ENCODE data around the gene MAP3K20.
"Not testable (repeated sequence)": the region's sequence is repeated elsewhere in the genome, so short reads cannot be mapped to it uniquely, and the experiment has no call there.

Gene MAP3K20

DNA sequence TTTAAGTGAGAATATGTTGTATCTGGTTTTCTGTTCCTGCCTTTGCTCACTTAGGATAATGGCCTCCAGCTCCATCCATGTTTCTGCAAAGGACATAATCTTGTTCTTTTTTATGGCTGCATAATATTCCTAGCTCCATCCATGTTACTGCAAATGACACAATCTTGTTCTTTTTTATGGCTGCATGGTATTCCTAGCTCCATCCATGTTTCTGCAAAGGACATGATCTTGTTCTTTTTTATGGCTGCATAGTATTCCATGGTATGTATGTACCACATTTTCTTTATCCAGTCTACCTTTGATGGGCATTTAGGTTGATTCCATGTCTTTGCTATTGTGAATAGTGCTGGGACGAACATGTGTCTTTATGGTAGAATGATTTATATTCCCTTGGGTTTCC lies 87.7 kb downstream of the MAP3K20 start:
- DNase-seq = not testable (repeated sequence)

DNA sequence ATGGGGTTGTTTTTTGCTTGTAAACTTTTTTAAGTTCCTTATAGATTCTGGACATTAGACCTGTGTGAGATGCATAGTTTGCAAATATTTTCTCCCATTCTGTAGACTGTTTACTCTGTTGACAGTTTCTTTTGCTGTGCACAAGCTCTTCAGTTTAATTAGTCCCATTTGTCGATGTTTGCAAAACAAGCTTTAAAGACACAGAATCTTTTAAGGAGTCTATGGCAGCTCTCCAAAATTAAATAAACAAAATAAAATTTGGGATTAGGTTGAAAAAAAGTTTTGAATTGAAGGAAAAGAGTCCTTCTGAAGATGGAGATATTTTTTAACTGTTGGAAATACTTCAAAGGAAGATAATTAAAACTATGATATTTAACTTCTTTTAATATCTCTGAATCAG lies 88.8 kb downstream of the MAP3K20 start:
- DNase-seq = no peak

GRCh38 chr2:173165443-173166238 lies 90.0 kb downstream of the MAP3K20 start:
- DNase-seq = no peak

- no peak for DNase-seq
Observed at GRCh38 chr2:173171321-173171720, 95.7 kb downstream of the MAP3K20 start.

- DNase-seq = no peak
Observed at GRCh38 chr2:173171924-173172643, 96.4 kb downstream of the MAP3K20 start.

GRCh38 chr2:173174339-173174738 lies 98.7 kb downstream of the MAP3K20 start:
- DNase-seq = not testable (repeated sequence)

DNA sequence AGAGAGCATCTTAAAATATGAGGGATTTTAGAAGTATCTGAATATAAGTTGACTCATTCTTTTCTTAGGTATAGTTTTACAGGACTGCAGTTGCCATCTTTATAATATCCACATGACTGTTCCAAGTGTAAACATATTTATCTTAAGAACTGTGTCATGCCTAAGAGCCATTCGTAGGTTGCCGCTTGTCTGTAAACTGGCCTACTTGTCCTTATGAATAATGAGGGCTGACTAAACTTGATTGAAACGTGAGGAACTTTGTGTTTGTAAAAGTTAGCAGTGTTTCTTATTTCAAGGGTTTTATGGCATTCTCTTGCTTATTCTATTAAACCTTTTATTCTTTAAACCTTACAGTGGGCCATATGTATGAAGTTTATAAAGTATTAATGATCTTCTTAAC lies 99.6 kb downstream of the MAP3K20 start:
- no peak for DNase-seq

DNA sequence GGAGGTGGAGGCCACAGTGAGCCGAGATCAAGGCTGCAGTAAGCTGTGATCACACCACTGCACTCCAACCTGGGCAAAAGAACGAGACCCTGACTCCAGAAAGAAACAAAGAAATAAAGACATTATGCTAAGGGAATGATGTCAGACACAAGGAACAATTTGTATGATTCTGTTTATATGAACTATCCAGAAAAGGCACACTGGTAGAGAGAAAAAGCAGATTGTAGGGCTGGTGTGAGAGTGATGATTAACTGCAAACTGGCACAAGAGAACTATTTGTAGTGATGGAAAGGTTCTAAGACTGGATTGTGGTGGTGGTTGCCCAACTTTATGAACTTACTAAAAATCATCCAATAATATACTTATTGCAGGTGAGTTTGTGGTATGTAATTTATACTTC lies 106.3 kb downstream of the MAP3K20 start:
- no peak for DNase-seq

- DNase-seq = no peak
Observed at GRCh38 chr2:173184031-173185004, 108.7 kb downstream of the MAP3K20 start.

DNA sequence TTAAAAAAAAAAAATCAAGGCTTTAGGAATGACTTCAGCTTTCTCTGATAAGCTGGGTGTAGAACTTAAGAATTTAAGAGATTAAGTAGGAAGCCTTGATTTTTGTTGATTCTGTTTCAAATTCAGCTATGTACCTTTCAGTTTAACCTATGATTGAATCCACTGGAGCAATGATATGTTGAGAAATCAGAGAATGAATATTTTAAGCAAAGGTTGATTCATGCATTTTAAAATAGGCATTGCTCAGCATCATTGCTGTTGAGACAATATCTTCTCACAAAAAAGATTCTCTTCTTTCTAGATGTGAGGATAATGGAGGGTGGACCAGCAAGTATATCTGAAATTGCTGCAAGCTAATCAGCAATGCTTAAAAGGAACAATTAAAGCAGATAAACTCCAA lies 109.8 kb downstream of the MAP3K20 start:
- no peak for DNase-seq

DNA sequence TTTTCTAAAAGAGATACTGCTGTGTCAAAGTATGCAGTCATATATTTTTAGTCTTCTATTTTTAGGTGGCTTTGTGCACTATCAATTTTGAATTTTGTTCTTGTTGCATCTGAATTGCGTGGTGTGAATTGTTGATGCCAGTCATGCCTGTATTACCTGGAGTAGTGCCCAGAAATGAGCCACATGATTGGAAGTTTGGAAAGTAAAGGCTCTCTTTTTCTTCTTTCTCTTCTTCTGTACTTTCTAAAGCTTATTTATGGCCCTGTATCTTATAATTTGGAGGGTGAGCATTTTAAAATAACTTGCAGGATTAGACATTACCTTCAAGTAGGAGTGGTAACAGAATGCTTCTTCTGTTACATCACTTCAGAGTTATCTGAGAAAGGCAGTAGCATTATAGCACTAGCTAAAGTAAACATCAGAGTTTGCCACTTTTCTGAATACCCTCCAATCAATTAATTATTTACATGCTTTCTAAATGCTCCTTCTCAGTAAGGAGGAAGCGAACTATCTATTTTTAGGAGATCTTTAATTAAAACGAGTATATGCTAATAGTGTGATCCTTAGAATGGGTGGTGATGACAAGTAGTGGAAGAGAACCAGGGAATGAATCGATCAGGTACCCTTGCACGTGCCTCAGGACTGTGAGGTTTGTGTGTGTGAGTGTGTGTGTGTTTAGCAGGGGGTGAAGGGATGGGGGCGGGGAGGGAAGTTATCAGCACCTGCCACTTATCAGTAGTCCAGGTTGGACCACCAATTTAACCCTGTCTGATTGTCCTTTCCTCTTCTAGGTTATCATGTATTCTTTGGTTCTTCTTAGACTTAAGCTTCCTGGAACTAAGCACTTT lies 112.5 kb downstream of the MAP3K20 start:
- DNase-seq = no peak

DNA sequence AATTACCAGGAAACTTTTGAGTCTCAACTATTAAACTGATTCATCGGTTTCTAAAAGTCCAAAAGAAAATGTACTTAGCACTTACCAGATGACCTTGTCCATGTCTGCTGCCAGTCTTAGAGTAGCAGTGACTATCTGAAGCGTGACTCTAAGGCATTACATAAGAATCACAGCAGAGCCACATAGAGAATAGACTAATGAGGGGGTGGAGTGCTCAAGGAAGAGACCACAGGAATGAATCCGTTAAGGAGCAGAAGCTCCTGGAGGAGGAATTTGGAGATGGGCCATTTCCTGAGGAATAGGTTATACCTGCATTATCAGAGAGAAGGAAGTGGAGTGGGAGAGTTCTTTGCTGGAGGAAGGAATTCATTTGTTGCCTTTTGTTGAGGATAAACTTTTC lies 116.0 kb downstream of the MAP3K20 start:
- DNase-seq = no peak

GRCh38 chr2:173192071-173192470 lies 116.4 kb downstream of the MAP3K20 start:
- DNase-seq = no peak

- no peak for DNase-seq
Observed at GRCh38 chr2:173193925-173194324, 118.3 kb downstream of the MAP3K20 start.

DNA sequence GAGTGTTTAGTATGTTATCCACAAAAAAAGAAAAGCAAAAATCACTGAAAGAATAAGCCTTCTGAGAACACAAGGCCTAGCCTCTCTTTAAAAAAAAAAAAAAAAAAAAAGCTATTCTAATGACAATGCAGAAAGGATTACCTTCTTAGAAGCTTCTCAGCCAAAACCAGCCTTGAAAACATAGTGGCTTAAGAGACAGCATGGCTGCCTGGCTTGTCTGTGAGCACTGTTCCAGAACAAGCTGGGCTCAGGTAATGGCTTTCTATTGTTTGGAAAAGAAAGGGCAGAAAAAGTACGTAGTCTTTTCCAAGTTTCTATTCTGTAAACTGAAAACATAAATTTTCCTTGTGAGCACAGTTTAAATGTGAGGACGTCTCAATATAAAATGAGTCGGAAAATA lies 119.5 kb downstream of the MAP3K20 start:
- DNase-seq = no peak

- DNase-seq = no peak
Observed at GRCh38 chr2:173196080-173196479, 120.4 kb downstream of the MAP3K20 start.

DNA sequence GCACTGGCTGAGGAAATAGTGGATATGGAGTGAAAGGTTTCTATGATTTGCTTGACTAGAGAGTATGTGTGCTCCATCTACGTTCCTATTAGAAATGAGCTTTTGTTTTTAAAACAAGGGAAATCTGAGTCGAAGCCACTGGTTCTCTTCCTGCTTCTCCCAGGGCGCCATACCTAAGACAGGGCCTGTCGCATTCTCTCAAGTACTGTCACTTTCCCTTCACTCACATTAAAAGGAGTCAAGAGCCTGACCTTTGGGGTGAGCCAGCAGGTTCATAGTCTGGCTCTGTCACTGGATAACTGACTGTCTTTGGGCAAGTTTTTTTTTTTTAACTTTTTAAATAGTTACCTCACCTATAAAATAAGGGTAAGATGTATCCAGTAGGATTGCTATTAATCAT lies 121.0 kb downstream of the MAP3K20 start:
- no peak for DNase-seq

GRCh38 chr2:173198327-173198726 lies 122.7 kb downstream of the MAP3K20 start:
- DNase-seq = no peak

- DNase-seq = no peak
Observed at GRCh38 chr2:173199294-173199693, 123.6 kb downstream of the MAP3K20 start.

DNA sequence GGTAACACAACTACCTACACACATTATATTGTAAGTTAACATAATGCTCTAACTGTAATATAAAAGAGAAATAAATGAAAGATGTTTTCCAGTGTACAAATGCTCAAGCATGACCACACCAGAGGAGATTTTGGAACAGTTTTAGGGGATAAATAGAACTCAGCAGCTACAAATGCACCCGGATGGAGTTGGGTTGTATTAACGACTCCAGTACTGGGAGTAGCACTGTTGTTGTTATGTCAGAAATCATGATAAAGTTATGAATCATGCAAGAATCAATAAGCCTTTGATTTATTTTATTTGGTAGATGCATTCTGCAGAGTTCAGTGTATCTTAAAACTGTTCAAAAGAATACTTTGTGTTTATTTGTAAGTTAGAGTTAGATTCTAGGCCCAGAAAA lies 126.9 kb downstream of the MAP3K20 start:
- no peak for DNase-seq

- DNase-seq = no peak
Observed at GRCh38 chr2:173204316-173204715, 128.7 kb downstream of the MAP3K20 start.

- no peak for DNase-seq
Observed at GRCh38 chr2:173205375-173205774, 129.7 kb downstream of the MAP3K20 start.
